ENCODE measurements around the gene LGALS1.

LGALS1 gene

DNA sequence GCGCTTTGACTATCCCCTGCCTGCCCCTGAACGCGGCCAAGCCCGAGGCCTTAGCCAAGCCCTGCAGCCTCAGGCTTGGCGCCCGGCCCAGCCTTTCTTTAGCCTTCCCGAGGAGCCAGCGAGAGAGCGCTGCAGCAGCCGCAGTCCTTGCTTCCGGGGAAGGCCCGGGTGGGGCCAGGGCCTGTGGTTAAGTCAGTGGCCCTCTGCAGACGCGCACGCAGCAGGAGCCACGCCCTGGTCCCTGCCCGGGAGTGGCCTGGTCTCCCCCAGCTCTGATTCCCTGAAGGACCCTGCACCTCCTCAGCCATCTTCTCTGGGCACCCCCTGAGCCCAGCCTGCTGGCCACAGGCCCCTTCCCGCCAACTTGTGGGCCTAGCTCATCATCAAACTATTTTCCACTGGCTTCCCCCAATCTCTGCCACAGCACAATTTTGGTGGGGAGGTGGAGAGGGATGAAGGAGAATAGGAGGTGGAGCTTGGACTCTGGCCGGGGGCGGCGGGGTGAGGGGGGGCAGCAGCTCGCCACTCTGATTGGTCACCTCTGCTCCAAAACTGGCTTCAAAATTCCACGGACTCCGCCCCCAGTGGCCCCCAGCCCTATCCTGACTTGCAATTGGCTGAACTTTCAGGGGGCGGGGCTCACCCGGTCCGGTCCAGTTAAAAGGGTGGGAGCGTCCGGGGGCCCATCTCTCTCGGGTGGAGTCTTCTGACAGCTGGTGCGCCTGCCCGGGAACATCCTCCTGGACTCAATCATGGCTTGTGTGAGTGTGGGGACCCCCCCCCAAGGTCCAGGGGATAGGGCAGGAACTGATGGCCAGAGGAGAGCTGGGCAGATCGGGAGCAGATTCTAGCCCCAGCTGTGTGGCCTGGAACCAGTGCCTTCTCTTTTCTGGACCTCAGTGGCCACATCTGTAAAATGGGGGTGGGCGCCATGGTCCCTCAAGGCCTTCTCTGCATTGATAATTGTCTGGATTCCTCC is at the start of gene LGALS1:
LGALS1 (plus strand) TSS at position 686 of the 979 bp plus-strand sequence; CDS start at position 753, 67 bp downstream.
- H3K4me1 Mint-ChIP-seq (ENCODE audit: low read depth): peaks cover 67% of the 10 kb centered on the region

DNA sequence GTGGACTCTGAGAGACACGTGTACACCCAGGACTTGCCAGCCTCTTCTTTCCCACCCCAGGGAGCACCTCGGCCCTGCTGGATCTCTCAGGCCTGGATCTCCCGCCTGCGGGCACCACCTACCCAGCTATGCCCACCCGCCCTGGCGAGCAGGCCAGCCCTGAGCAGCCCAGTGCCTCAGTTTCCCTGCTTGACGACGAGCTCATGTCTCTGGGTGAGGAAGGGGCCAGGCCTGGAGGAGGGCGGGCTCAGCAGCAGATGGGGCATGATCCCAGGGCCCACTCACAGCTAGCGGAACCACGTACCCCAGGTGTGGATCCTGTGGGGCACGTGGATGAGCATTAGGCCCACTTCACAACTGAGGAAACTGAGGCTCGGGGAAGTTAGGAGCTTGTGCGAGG is 49.7 kb upstream of the LGALS1 start:
- Mint-ChIP-seq H3K27me3 (no peaks in the 10 kb centered on the region), H3K9me3 (no peaks in the 10 kb centered on the region), H3K27ac (peak overlapping the region; percentile 92), H3K4me3 (no peak overlapping the region), H3K4me1 (ENCODE audit: low read depth) (peaks cover 55% of the 10 kb centered on the region), H3K36me3 (ENCODE audit: low read depth) (peaks cover 80% of the 10 kb centered on the region)
- no peak for DNase-seq

More for the DNA sequence above, at the start of gene LGALS1:
- Mint-ChIP-seq H3K27me3 (no peaks in the 10 kb centered on the region), H3K36me3 (ENCODE audit: low read depth) (peaks cover 5% of the 10 kb centered on the region), H3K27ac (peak within 1 kb of the TSS; percentile 93), H3K9me3 (no peaks in the 10 kb centered on the region), H3K4me3 (peak within 1 kb of the TSS; percentile 79)
- DNase-seq: peak; percentile 73

DNA sequence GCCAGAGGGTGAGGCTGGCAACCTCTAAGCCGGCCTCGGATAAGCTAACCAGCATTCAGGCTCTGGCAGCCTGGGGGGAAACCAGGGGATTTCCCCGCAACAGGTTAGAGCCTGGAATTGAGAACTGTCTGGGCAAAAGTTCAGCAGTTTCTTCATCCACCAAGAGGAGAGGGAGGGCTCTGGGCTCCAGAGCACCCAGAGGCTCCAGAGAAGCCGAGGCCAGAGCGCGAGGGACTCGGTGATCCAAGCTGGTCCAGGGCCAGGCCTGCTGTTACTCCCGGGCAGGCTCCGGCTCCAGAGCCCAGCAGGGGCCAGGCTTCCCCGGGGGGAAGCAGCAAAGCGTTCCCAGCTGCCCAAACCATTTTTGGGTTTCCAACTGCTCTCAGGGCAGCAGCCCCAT is 49.3 kb upstream of the LGALS1 start:
- Mint-ChIP-seq H3K36me3 (ENCODE audit: low read depth) (peaks cover 77% of the 10 kb centered on the region), H3K4me1 (ENCODE audit: low read depth) (peaks cover 55% of the 10 kb centered on the region), H3K9me3 (no peaks in the 10 kb centered on the region), H3K27me3 (no peaks in the 10 kb centered on the region), H3K4me3 (no peak overlapping the region), H3K27ac (peak overlapping the region; percentile 92)
- DNase-seq: no peak

DNA sequence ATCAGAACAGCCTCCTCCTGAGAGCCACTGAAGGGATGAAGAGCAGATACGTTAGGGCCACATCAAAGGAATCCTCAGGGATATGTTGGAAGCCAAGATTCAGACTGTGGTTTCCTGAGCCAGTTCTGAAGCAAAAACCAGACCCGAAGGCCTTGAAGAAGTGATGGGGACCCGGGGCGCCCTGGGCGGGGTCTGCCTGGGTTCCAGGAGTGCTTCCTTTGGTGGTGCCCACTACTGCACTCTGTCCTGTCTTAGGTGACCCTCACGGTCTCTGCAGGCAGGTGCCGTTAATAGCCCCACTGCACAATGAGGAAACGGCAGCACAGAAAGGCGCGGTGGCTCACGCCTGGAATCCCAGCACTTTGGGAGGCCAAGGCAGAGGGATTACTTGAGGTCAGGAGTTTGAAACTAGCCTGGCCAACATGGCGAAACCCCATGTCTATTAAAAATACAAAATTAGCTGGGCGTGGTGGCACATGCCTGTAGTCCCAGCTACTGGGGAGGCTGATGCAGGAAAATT is 48.8 kb upstream of the LGALS1 start:
- H3K27me3 Mint-ChIP-seq: no peaks in the 10 kb centered on the region
- peak overlapping the region; percentile 92 for H3K27ac Mint-ChIP-seq
- H3K4me3 Mint-ChIP-seq: peak overlapping the region; percentile 29
- peaks cover 58% of the 10 kb centered on the region for H3K4me1 Mint-ChIP-seq (ENCODE audit: low read depth)
- no peak for DNase-seq
- H3K36me3 Mint-ChIP-seq (ENCODE audit: low read depth): peaks cover 77% of the 10 kb centered on the region
- no peaks in the 10 kb centered on the region for H3K9me3 Mint-ChIP-seq

DNA sequence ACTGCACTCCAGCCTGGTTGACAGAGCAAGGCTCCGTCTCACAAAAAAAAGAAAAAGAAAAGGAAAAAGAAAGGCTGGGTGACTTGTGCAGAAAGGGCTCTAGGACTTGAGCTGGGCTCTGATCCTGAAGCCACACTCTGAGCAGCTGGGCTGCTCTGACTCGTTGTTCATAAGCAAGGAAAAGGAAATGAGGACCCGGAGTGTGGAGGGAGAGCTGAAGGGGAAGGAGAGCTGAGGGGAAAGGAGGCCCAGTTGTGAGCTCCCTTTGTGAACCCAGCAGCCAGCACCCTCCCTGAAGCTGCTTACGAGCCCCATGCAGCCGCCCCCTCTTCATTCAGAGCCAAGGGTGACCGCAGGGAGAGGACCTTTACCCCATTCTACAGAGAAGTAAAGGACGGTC is 48.3 kb upstream of the LGALS1 start:
- Mint-ChIP-seq H3K36me3 (ENCODE audit: low read depth) (peaks cover 80% of the 10 kb centered on the region), H3K27ac (peak overlapping the region; percentile 92), H3K4me1 (ENCODE audit: low read depth) (peaks cover 63% of the 10 kb centered on the region), H3K9me3 (no peaks in the 10 kb centered on the region), H3K27me3 (no peaks in the 10 kb centered on the region), H3K4me3 (peak overlapping the region; percentile 29)
- no peak for DNase-seq

DNA sequence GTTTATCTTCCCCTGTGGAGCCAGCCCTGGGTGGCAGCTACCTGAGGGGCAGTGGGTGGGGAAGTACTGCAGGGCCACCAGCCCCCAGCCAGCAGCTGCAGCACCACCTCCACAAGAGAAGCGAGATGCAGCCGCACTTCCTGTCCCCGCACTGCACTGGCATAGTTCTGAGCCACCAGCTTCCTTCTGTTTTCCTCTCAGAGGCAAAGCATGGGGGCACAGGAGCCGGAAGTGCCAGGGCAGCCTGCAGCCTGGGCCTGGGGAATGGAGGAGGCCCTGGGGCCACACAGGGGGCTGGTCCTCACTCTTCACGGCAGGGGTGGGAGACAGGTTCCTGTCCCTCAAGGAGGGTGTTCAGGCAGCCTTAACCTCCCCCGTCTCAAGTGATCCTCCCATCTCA is 47.9 kb upstream of the LGALS1 start:
- no peaks in the 10 kb centered on the region for H3K27me3 Mint-ChIP-seq
- peaks cover 80% of the 10 kb centered on the region for H3K36me3 Mint-ChIP-seq (ENCODE audit: low read depth)
- H3K4me1 Mint-ChIP-seq (ENCODE audit: low read depth): peaks cover 68% of the 10 kb centered on the region
- H3K27ac Mint-ChIP-seq: peak overlapping the region; percentile 92
- H3K9me3 Mint-ChIP-seq: no peaks in the 10 kb centered on the region
- peak overlapping the region; percentile 29 for H3K4me3 Mint-ChIP-seq
- peak; percentile 73 for DNase-seq

DNA sequence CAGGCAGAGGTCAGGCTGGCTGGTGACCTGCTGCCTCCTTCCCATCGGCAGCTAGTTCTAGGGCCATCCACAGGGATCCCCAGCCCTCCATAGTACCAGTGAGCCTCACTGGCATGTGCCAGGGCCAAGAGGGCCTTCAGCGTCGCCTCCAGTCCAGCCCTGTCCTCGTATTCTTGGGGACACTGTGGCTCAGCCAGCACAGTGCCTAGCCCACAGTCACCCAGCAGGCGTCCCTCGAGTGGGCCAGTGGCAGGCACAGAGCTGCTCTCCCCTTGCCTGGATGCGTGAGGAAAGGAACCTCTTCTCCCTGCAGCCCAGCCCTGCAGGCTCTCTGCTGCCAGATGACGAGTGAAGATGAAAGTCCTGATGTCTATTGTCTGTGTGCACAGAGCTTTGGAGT is 46.6 kb upstream of the LGALS1 start:
- Mint-ChIP-seq H3K9me3 (no peaks in the 10 kb centered on the region), H3K27ac (peak overlapping the region; percentile 92), H3K4me1 (ENCODE audit: low read depth) (peaks cover 74% of the 10 kb centered on the region), H3K27me3 (no peaks in the 10 kb centered on the region), H3K4me3 (no peak overlapping the region), H3K36me3 (ENCODE audit: low read depth) (peaks cover 77% of the 10 kb centered on the region)
- DNase-seq: no peak

DNA sequence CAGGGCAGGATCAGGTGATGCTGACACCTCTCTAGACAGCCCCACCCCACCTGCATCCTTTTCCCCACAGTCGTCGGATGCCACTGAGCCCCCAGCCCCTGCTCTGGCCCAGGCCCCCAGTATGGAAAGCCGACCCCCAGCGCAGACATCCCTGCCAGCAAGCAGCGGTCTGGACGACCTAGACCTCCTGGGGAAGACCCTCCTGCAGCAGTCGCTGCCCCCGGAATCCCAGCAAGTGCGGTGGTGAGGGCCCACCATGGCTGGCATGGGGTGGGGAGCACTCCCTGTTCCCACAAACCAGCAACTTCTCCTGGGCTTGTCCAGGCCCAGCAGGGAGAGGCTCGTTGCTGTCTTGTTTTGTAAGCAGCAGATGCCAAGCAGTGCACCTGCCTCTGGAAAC is 45.5 kb upstream of the LGALS1 start:
- H3K4me1 Mint-ChIP-seq (ENCODE audit: low read depth): peaks cover 77% of the 10 kb centered on the region

DNA sequence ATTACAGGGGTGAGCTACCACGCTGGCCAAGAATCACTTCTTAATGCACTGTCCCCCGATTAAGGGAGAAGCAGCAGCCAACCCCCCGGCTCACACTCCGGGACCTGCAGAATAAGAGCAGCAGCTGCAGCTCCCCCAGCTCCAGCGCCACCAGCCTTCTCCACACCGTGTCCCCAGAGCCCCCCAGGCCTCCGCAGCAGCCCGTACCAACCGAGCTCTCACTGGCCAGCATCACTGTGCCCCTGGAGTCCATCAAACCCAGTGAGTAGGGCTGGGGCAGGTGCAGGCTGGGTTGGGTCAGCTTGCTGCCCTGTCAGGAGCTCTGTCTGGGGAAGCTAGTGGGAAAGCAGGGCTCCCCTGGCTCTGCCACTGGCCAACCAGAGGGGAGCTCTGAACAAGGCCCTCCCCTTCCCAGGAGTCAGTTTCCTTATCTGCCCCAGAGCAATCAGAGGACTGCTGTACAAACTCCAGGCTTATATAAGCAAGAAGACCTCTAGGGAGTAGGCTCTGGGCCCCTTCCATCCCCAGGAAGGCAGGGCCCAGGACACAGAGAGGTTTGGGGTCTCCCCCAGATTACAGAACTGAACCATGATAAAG is 44.5 kb upstream of the LGALS1 start:
- Mint-ChIP-seq H3K27me3 (no peaks in the 10 kb centered on the region), H3K27ac (peak overlapping the region; percentile 92), H3K36me3 (ENCODE audit: low read depth) (peaks cover 57% of the 10 kb centered on the region), H3K4me1 (ENCODE audit: low read depth) (peaks cover 73% of the 10 kb centered on the region), H3K4me3 (no peak overlapping the region), H3K9me3 (no peaks in the 10 kb centered on the region)
- no peak for DNase-seq

More for the DNA sequence above, 45.5 kb upstream of the LGALS1 start:
- peaks cover 67% of the 10 kb centered on the region for H3K36me3 Mint-ChIP-seq (ENCODE audit: low read depth)
- no peaks in the 10 kb centered on the region for H3K9me3 Mint-ChIP-seq
- peak overlapping the region; percentile 22 for H3K27ac Mint-ChIP-seq
- H3K4me3 Mint-ChIP-seq: no peak overlapping the region
- DNase-seq: no peak
- no peaks in the 10 kb centered on the region for H3K27me3 Mint-ChIP-seq

DNA sequence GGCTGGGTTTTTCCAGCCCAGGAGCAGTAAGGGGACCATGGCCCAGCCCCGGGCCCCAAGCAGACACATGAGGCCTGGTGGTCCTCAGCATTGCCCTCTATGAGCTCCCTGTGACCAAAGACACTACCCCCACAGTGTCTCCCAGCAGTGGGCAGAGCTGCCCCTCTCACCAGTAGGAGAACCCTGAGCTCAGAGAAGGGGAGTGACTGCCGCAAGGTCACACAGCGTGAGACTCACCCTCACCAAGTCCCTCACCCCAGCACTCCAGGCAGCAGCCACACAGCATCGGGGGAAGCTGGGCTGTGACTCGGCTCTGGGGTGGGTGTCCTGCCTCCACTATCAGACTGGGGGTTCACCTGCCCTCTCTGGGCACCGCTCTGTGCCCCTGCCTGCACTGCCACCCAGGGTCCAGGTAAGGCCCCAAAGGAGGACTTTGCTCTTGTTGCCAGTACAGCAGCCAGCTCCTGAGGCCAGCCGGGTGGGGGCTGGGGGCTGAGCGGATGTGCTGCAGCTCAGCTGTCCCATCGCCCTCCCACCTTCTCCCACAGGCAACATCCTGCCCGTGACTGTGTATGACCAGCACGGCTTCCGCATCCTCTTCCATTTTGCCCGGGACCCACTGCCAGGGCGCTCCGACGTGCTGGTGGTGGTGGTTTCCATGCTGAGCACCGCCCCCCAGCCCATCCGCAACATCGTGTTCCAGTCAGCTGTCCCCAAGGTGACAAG is 43.8 kb upstream of the LGALS1 start:
- DNase-seq: peak; percentile 38
- Mint-ChIP-seq H3K36me3 (ENCODE audit: low read depth) (peaks cover 50% of the 10 kb centered on the region), H3K27ac (peak overlapping the region; percentile 92), H3K4me3 (peak overlapping the region; percentile 48), H3K27me3 (no peaks in the 10 kb centered on the region), H3K9me3 (no peaks in the 10 kb centered on the region), H3K4me1 (ENCODE audit: low read depth) (peaks cover 73% of the 10 kb centered on the region)

DNA sequence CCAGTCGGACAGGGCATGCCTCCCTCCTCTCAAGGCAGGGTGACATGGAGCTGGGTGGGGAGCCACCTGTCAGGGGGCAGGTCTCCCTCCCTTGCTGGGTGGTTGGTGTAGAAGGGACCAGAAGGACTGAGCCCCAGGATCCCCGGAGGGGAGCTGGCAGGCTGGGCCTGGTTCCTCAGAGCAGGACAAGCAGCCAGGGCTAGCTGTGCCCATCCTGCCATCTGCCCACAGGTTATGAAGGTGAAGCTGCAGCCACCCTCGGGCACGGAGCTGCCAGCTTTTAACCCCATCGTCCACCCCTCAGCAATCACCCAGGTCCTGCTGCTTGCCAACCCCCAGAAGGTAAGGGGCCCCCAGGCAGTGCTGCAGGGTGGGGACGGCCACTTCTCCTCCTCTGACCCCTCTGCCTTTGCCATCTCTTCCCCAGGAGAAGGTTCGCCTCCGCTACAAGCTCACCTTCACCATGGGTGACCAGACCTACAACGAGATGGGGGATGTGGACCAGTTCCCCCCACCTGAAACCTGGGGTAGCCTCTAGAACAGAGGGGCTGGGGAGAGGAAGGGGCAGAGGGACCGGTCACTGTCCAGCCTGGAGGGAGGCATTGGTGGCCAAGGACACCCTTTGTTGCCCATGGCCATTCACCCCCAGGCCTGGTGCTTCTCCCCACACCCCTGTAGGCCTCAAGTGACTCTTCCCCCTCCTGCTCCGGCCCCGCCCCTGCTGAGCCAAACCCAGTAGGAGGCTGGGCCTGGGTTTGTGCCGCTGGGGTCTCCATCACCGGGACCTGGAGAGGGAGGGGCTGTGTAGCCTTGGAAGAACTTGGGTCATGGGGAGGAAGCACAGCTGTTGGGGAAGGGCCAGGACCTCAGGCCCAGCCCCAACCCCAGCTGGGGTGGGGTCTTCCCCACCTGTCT is 43.0 kb upstream of the LGALS1 start:
- Mint-ChIP-seq H3K27ac (peak overlapping the region; percentile 92), H3K9me3 (no peaks in the 10 kb centered on the region), H3K27me3 (no peaks in the 10 kb centered on the region), H3K4me3 (peak overlapping the region; percentile 63), H3K4me1 (ENCODE audit: low read depth) (peaks cover 73% of the 10 kb centered on the region), H3K36me3 (ENCODE audit: low read depth) (peaks cover 42% of the 10 kb centered on the region)
- no peak for DNase-seq

DNA sequence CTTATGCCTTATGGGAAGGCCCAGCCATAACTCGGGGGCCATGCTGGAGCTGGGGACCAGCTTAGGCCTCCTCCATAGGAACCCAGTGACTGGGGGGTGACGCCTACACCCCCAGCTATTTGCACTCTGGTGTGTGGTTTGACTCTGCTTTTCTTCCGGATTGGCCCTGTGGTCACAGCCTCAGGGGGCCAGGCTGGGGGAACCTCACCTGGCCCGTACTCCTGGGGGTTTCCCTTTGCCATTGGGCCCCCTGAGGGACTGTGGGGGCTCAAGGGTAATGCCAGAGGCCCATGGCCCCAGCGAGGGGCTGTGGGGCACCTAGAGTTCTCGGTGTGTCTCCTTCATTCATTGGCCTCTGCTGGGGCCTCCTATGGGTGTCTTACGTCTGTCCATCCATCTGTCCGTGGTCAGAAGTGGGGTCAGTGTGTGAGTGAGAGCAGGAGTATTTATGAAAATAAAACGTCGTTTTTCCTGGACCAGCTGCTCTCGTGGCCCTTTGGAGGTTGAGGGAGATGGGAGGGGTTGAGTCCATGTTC is 42.3 kb upstream of the LGALS1 start:
- DNase-seq: peak; percentile 65
- Mint-ChIP-seq H3K36me3 (ENCODE audit: low read depth) (peaks cover 42% of the 10 kb centered on the region), H3K4me1 (ENCODE audit: low read depth) (peaks cover 73% of the 10 kb centered on the region), H3K27me3 (no peaks in the 10 kb centered on the region), H3K9me3 (no peaks in the 10 kb centered on the region), H3K27ac (peak overlapping the region; percentile 92), H3K4me3 (peak overlapping the region; percentile 63)

DNA sequence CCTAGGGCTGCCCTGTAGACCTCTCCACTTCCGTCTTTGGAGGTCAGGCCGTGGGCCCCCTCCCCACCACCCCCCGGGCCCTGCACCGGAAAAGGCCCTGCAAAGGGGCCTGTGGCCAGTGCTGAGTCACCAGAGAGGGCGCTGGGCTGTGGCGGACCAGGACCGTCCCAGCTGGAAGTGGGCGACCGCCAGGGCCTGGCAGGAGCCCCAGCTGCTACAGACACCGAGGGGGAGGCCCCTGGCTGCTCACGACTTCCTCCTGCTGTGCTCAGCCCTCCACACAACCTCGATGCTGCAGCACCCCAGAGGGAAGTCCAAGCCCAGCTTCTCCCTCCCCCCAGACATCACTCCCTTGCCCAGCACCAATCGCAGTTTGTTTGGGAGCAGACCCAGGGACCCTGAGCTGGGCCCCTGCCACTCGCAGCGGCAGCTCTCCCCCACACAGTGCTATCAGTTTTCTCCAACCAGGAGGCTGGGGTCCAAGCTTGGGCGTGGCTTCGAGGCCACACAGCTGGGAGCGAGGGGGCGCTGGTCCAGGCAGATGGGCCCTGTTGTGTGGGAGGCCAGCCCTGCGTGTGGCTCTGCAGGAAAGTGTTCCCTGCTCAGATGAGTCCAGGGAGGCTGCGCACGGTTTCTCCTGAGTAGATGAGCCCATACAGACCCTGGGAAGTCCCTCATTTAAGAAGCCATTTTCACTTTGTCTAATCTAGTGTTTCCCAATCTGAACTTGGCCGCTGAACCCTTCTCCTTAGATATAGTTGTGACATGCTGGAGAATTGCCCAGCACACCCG is 41.6 kb upstream of the LGALS1 start:
- Mint-ChIP-seq H3K36me3 (ENCODE audit: low read depth) (peaks cover 38% of the 10 kb centered on the region), H3K9me3 (no peaks in the 10 kb centered on the region), H3K27me3 (no peaks in the 10 kb centered on the region), H3K27ac (peak overlapping the region; percentile 92), H3K4me1 (ENCODE audit: low read depth) (peaks cover 73% of the 10 kb centered on the region), H3K4me3 (peak overlapping the region; percentile 63)
- peak; percentile 76 for DNase-seq
